Transverse colon (tissue), 4 donors: Measurements from ENCODE around the gene IBA57.

Experiments
- POLR2A ChIP-seq: fragments of 450-650 bp; IDR thresholded peaks from one replicate; pipeline ENCODE4 v1.6.1; 2016; ENCODE audit warnings: antibody characterized with exemption, mild to moderate bottlenecking, moderate library complexity
- POLR2AphosphoS5 ChIP-seq, 3 donors: sonication (generic); formaldehyde crosslinking; IDR thresholded peaks; one replicate each; pipeline ENCODE4 v1.6.1; 2016; ENCODE audit warnings: antibody characterized with exemption in 3 of 3
- TF ChIP-seq, protein P1 (sequence below), 5 experiments: fragments of 200-600 bp in 3 of 5; fragments of 450-650 bp in 2 of 5; sonication (generic) in 3 of 5; IDR thresholded peaks; 1 replicate in 2 of 5; 2 replicates in 3 of 5; pipeline ENCODE4 v1.5.1; 2016 to 2017; ENCODE audit warnings: antibody characterized with exemption in 5 of 5, inconsistent platforms in 3 of 5, mild to moderate bottlenecking in 2 of 5, moderate library complexity in 1 of 5

DNA sequence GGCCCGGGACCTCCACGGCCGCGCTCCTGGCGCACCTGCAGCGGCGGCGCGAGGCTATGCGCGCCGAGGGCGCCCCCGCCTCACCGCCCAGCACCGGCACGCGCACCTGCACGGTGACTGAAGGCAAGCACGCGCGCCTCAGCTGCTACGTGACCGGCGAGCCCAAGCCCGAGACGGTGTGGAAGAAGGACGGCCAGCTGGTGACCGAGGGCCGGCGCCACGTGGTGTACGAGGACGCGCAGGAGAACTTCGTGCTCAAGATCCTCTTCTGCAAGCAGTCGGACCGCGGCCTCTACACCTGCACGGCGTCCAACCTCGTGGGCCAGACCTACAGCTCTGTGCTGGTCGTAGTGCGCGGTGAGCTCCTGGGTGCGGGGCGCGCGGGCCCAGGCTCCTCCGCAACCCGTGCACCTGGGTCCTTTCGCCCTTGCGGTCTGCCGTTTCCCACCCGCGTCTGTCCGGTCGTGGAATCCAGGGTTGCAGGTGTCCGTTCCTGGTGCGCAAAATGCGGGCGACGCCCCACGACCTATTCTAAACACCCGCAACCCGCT lies 46.9 kb downstream of the IBA57 start:
- TF ChIP-seq POLR2A (no peak), POLR2AphosphoS5 (IDR thresholded peaks at IDR 0.05) (no peak)
- TF ChIP-seq, protein P1, sequence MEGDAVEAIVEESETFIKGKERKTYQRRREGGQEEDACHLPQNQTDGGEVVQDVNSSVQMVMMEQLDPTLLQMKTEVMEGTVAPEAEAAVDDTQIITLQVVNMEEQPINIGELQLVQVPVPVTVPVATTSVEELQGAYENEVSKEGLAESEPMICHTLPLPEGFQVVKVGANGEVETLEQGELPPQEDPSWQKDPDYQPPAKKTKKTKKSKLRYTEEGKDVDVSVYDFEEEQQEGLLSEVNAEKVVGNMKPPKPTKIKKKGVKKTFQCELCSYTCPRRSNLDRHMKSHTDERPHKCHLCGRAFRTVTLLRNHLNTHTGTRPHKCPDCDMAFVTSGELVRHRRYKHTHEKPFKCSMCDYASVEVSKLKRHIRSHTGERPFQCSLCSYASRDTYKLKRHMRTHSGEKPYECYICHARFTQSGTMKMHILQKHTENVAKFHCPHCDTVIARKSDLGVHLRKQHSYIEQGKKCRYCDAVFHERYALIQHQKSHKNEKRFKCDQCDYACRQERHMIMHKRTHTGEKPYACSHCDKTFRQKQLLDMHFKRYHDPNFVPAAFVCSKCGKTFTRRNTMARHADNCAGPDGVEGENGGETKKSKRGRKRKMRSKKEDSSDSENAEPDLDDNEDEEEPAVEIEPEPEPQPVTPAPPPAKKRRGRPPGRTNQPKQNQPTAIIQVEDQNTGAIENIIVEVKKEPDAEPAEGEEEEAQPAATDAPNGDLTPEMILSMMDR (IDR thresholded peaks at IDR 0.05), result no peak
